ENCODE results near the gene GRAMD1A. TPM values are rescaled to one million over a fixed set of nuclear protein-coding genes. Genes with fewer than 3 reads are reported as not detected.
"Not testable (repeated sequence)": the region's sequence is repeated elsewhere in the genome, so short reads cannot be mapped to it uniquely, and the experiment has no call there.

The GRAMD1A gene
- total RNA-seq, 2 experiments from 2014 or later: 76.2 to 81.8 TPM

- Mint-ChIP-seq H3K36me3 (ENCODE audit: low read depth) (peaks cover 53% of the 10 kb centered on the region), H3K4me3 (peak within 1 kb of the TSS; percentile 92), H3K27ac (peak within 1 kb of the TSS; percentile 86), H3K4me1 (ENCODE audit: low read depth) (peaks cover 38% of the 10 kb centered on the region), H3K9me3 (ENCODE audit: insufficient read depth) (peaks cover 64% of the 10 kb centered on the region), H3K27me3 (ENCODE audit: low read depth) (no peaks in the 10 kb centered on the region)
- peak; percentile 58 for DNase-seq
- CTCF ChIA-PET: interaction anchor here (1.2 to 2.4 kb wide), 4 partner anchors 8 to 81 kb away, joined by 3 to 15 read pairs (median 4); no protein-coding TSS in a partner anchor
- POLR2A ChIA-PET: interaction anchor here (1.2 to 1.5 kb wide), 2 partner anchors 36 to 50 kb away, joined by 3 to 5 read pairs; partner anchors contain the start of gene GRAMD1A
- ATAC-seq: peak; percentile 70
These were observed 36.3 kb upstream of the GRAMD1A start, which contains the start of gene ZNF792 for GRCh38 chr19:34963573-34964406. ZNF792 (minus strand) TSS chr19:34964229; CDS start chr19:34963662, 567 bp downstream.

DNA sequence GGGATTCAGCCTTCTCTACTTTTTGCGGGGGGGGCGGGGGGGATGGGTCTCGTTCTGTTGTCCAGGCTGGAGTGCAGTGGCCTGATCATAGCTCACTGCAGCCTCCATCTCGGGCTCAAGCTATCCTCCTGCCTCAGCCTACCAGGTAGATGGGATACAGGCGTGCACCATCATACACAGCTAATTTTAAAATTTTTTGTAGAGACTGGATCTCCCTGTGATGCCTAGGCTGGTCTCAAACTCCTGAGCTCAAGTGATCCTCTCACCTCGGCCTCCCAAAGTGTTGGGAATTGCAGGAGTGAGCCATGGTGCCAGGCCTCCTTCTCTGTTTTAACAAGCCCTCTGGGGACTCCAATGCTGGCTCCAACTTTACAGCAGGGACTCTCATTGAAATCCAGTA, 35.5 kb upstream of the GRAMD1A start:
- H3K27ac Mint-ChIP-seq: no peak overlapping the region
- peak overlapping the region; percentile 92 for H3K4me3 Mint-ChIP-seq
- peaks cover 45% of the 10 kb centered on the region for H3K36me3 Mint-ChIP-seq (ENCODE audit: low read depth)
- DNase-seq (no peak), ATAC-seq (no peak)
- CTCF ChIA-PET: no interaction called here
- POLR2A ChIA-PET: no interaction called here
- no peaks in the 10 kb centered on the region for H3K27me3 Mint-ChIP-seq (ENCODE audit: low read depth)
- peaks cover 57% of the 10 kb centered on the region for H3K9me3 Mint-ChIP-seq (ENCODE audit: insufficient read depth)
- peaks cover 38% of the 10 kb centered on the region for H3K4me1 Mint-ChIP-seq (ENCODE audit: low read depth)

DNA sequence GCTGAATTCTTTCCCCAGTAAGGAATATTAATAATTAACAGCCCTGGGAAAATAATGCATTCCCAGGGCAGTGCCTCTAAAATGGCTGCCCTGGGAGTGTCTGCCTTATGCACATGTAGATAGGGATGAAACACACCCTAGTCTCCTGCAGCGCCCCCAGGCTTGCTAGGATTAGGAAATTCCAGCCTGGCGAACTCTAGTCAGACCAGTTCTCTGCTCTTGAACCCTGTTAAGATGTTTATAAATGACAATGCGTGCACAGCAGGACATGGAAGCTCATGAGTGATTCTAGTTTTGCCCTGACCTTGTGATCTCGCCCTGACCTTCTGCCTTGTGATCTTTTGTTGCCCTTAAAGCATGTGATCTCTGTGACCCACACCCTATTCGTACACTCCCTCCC, 34.6 kb upstream of the GRAMD1A start:
- POLR2A ChIA-PET; H3K27me3 Mint-ChIP-seq (ENCODE audit: low read depth); H3K27ac Mint-ChIP-seq; CTCF ChIA-PET; ATAC-seq: not testable (repeated sequence)
- H3K9me3 Mint-ChIP-seq (ENCODE audit: insufficient read depth): peaks cover 49% of the 10 kb centered on the region
- peak overlapping the region; percentile 25 for H3K4me3 Mint-ChIP-seq
- H3K4me1 Mint-ChIP-seq (ENCODE audit: low read depth): peaks cover 30% of the 10 kb centered on the region
- peak; percentile 14 for DNase-seq
- H3K36me3 Mint-ChIP-seq (ENCODE audit: low read depth): peaks cover 36% of the 10 kb centered on the region

DNA sequence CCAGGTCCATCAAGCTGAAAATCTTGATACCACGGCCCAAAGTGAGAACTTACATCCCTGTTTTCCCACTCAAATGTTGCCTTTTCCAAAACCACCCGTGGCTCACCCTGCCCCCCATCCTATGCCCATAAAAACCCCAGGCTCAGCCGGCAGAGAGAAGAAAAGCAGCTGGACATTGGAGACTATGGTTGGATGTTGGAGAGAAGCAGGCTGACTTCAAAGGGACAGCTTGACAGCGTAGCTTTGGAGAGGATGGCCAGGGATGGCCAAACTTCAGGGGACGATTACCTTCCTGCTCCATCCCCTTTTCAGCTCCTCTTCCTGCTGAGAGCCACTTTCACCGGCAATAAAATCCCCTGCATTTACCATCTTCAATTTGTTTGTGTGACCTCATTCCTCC, 32.6 kb upstream of the GRAMD1A start:
- ATAC-seq (no peak), DNase-seq (peak; percentile 4)
- Mint-ChIP-seq H3K4me3 (no peak overlapping the region), H3K4me1 (ENCODE audit: low read depth) (peaks cover 13% of the 10 kb centered on the region), H3K9me3 (ENCODE audit: insufficient read depth) (peaks cover 31% of the 10 kb centered on the region), H3K27me3 (ENCODE audit: low read depth) (no peaks in the 10 kb centered on the region), H3K27ac (no peak overlapping the region), H3K36me3 (ENCODE audit: low read depth) (peaks cover 16% of the 10 kb centered on the region)
- ChIA-PET CTCF (interaction anchor here (0.8 to 1.8 kb wide), 4 partner anchors 18 to 77 kb away, joined by 3 to 5 read pairs (median 3); no protein-coding TSS in a partner anchor), POLR2A (no interaction called here)

GRCh38 chr19:34969721-34970120, 30.4 kb upstream of the GRAMD1A start:
- DNase-seq (peak; percentile 9), ATAC-seq (no peak)
- H3K9me3 Mint-ChIP-seq (ENCODE audit: insufficient read depth): peaks cover 25% of the 10 kb centered on the region
- no peak overlapping the region for H3K27ac Mint-ChIP-seq
- H3K4me1 Mint-ChIP-seq (ENCODE audit: low read depth): peaks cover 17% of the 10 kb centered on the region
- no peak overlapping the region for H3K4me3 Mint-ChIP-seq
- ChIA-PET CTCF (no interaction called here), POLR2A (no interaction called here)
- no peaks in the 10 kb centered on the region for H3K27me3 Mint-ChIP-seq (ENCODE audit: low read depth)
- peaks cover 8% of the 10 kb centered on the region for H3K36me3 Mint-ChIP-seq (ENCODE audit: low read depth)

GRCh38 chr19:34970185-34970780, 29.8 kb upstream of the GRAMD1A start:
- ATAC-seq; H3K36me3 Mint-ChIP-seq (ENCODE audit: low read depth); H3K27ac Mint-ChIP-seq; H3K4me3 Mint-ChIP-seq; H3K27me3 Mint-ChIP-seq (ENCODE audit: low read depth); POLR2A ChIA-PET: not testable (repeated sequence)
- H3K4me1 Mint-ChIP-seq (ENCODE audit: low read depth): peaks cover 21% of the 10 kb centered on the region
- H3K9me3 Mint-ChIP-seq (ENCODE audit: insufficient read depth): peaks cover 21% of the 10 kb centered on the region
- CTCF ChIA-PET: interaction anchor here (6.4 kb wide), 1 partner anchor 40 kb away, joined by 126 read pairs; no protein-coding TSS in a partner anchor
- peak; percentile 16 for DNase-seq

- no peak overlapping the region for H3K4me3 Mint-ChIP-seq
- H3K36me3 Mint-ChIP-seq (ENCODE audit: low read depth): peaks cover 6% of the 10 kb centered on the region
- POLR2A ChIA-PET: interaction anchor here (0.7 to 1.3 kb wide), 3 partner anchors 29 to 42 kb away, joined by 3 to 6 read pairs (median 4); no protein-coding TSS in a partner anchor
- CTCF ChIA-PET: interaction anchor here (0.8 to 6.4 kb wide), 15 partner anchors 10 to 75 kb away, joined by 3 to 126 read pairs (median 7); partner anchors contain the start of gene ZNF30
- no peak for ATAC-seq
- peaks cover 22% of the 10 kb centered on the region for H3K4me1 Mint-ChIP-seq (ENCODE audit: low read depth)
- H3K27ac Mint-ChIP-seq: no peak overlapping the region
- H3K9me3 Mint-ChIP-seq (ENCODE audit: insufficient read depth): peaks cover 11% of the 10 kb centered on the region
- H3K27me3 Mint-ChIP-seq (ENCODE audit: low read depth): no peaks in the 10 kb centered on the region
- no peak for DNase-seq
These were observed 27.9 kb upstream of the GRAMD1A start for GRCh38 chr19:34972163-34972705.

DNA sequence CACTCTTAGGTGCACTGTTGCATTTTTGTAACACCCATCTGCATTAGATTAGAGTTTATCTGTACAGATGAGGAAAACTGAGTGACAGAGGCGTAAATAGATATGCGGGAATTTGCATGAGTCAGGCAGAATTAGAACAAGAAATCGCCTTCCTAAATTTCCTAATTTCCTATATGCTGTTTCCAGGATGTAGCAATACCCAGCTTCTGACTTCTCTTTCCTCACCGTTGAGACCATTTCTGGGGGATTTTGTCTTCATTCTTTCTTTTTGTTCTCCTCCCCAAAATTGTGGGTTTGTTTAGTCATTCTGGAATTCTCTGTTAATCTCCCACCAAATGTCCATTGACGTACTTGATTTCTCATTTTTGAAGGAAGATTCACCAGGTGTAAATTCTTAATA, 25.5 kb upstream of the GRAMD1A start:
- no peaks in the 10 kb centered on the region for H3K9me3 Mint-ChIP-seq (ENCODE audit: insufficient read depth)
- DNase-seq (no peak), ATAC-seq (no peak)
- no peak overlapping the region for H3K27ac Mint-ChIP-seq
- no peak overlapping the region for H3K4me3 Mint-ChIP-seq
- ChIA-PET CTCF (interaction anchor here (0.9 to 6.4 kb wide), 5 partner anchors 11 to 69 kb away, joined by 3 to 126 read pairs (median 9); no protein-coding TSS in a partner anchor), POLR2A (no interaction called here)
- H3K4me1 Mint-ChIP-seq (ENCODE audit: low read depth): peaks cover 22% of the 10 kb centered on the region
- no peaks in the 10 kb centered on the region for H3K27me3 Mint-ChIP-seq (ENCODE audit: low read depth)
- H3K36me3 Mint-ChIP-seq (ENCODE audit: low read depth): peaks cover 4% of the 10 kb centered on the region

GRCh38 chr19:34975056-34975455, 25.1 kb upstream of the GRAMD1A start:
- ChIA-PET POLR2A (interaction anchor here (0.7 kb wide), 1 partner anchor 52 kb away, joined by 3 read pairs; no protein-coding TSS in a partner anchor), CTCF (interaction anchor here (0.9 to 6.4 kb wide), 3 partner anchors 11 to 35 kb away, joined by 3 to 126 read pairs (median 9); no protein-coding TSS in a partner anchor)
- peaks cover 22% of the 10 kb centered on the region for H3K4me1 Mint-ChIP-seq (ENCODE audit: low read depth)
- H3K36me3 Mint-ChIP-seq (ENCODE audit: low read depth): peaks cover 4% of the 10 kb centered on the region
- H3K27me3 Mint-ChIP-seq (ENCODE audit: low read depth): peaks cover under 1% of the 10 kb centered on the region
- no peak overlapping the region for H3K4me3 Mint-ChIP-seq
- ATAC-seq (no peak), DNase-seq (no peak)
- no peak overlapping the region for H3K27ac Mint-ChIP-seq
- no peaks in the 10 kb centered on the region for H3K9me3 Mint-ChIP-seq (ENCODE audit: insufficient read depth)

GRCh38 chr19:34976611-34977010, 23.5 kb upstream of the GRAMD1A start:
- Mint-ChIP-seq H3K4me1 (ENCODE audit: low read depth) (peaks cover 22% of the 10 kb centered on the region), H3K9me3 (ENCODE audit: insufficient read depth) (no peaks in the 10 kb centered on the region), H3K27ac (no peak overlapping the region), H3K27me3 (ENCODE audit: low read depth) (peaks cover 2% of the 10 kb centered on the region), H3K4me3 (no peak overlapping the region), H3K36me3 (ENCODE audit: low read depth) (peaks cover 4% of the 10 kb centered on the region)
- ATAC-seq (no peak), DNase-seq (no peak)
- CTCF ChIA-PET: interaction anchor here (0.7 to 6.4 kb wide), 2 partner anchors 9 to 34 kb away, joined by 3 to 126 read pairs; no protein-coding TSS in a partner anchor
- POLR2A ChIA-PET: no interaction called here

DNA sequence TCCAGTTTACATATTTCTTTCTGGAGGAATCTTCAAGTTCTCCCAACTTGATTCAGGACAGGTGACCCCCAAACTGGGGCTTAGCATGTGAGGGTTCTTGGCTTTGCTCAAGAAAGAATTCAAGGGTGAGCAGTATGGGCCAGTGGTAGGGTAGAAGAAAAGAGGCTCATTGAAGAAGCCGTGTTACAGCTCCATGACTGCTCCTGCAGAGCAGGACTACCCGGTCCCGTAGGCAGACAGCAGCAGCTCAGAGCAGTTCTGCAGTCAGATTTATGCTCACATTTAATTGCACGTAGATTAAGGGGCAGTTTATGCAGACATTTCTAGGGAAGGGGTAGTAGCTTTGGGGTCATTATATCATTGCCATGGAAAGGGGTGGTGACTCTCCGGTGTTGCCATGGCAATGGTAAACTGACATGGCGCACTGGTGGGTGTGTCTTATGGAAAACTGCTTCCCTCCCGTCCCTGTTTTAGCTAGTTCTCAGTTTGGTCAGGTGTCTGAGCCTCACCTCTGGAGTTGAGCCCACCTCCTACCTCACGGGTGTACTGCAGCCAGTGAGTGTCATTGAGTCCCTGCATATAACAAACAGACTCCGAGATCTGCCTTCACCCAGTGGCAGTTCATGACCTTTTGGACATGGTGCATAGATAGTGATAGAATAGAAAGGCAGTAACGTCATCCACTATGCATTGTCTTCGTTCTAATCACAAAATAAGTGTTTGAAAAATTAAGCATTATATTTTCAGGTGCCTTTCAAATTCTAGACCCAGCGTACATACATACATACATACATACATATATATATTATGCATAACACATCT, 20.1 kb upstream of the GRAMD1A start:
- Mint-ChIP-seq H3K4me1 (ENCODE audit: low read depth) (peaks cover 4% of the 10 kb centered on the region), H3K27ac (no peak overlapping the region), H3K9me3 (ENCODE audit: insufficient read depth) (no peaks in the 10 kb centered on the region), H3K27me3 (ENCODE audit: low read depth) (peaks cover 2% of the 10 kb centered on the region), H3K4me3 (no peak overlapping the region), H3K36me3 (ENCODE audit: low read depth) (peaks cover 4% of the 10 kb centered on the region)
- ATAC-seq (no peak), DNase-seq (no peak)
- POLR2A ChIA-PET: no interaction called here
- CTCF ChIA-PET: interaction anchor here (1.8 to 4.2 kb wide), 2 partner anchors 21 to 33 kb away, joined by 4 to 13 read pairs; no protein-coding TSS in a partner anchor
